HG03135 (cell line): Measurements from ENCODE around the gene STX16.
A peak's percentile ranks its signal among the peaks of the same experiment; 100 is the strongest.

ENCODE experiments used
- ATAC-seq: cut with Tn5 transposase; IDR thresholded peaks from one replicate; pipeline ENCODE4 v1.9.1; 2021; ENCODE audit warnings: mild to moderate bottlenecking, moderate library complexity; ENCODE audit not compliant: unreplicated experiment

Gene STX16, protein sequence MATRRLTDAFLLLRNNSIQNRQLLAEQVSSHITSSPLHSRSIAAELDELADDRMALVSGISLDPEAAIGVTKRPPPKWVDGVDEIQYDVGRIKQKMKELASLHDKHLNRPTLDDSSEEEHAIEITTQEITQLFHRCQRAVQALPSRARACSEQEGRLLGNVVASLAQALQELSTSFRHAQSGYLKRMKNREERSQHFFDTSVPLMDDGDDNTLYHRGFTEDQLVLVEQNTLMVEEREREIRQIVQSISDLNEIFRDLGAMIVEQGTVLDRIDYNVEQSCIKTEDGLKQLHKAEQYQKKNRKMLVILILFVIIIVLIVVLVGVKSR

DNA sequence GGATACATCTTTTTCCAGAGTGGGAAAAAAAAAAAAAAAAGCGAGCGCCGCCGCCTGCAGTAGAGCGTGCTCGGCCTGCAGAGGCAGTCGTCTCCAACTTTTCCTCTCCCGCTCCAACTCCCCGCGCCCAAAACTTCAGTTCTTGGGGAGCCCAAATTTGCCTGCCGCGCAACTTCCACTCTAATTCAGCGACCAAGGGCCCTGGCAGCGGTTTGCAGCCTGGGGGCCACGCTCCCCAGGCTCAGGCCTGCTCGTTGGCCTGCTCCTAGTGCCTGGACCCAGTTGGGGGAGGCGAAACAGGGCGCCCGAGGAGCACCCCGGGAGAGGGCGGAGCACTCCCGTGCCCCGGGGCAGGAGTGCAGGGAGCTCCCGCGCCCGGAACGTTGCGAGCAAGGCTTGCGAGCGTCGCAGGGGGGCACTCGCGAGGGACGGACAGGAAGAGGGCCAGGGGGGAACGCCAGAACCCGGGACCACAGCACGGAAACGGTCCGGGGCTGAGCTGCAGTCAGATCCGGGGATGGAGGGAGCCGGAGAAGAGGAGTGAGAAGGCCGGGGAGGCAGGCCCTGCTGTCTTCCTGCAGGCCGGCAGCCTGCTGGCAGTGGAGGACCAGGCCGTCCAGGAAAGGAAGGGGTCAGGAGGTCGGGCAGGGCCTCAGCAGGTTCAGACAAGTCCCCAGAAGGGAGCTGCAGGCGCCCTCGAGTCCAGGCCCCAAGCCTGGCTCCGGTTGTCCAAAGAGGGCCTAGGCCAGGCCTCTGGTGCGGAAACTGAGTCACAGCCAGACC lies at the start of gene STX16:
TSS of gene STX16 (plus strand) at position 508 of the 783 bp plus-strand sequence. CDS start 724 bp downstream, outside the sequence.
- ATAC-seq = peak; percentile 65

DNA sequence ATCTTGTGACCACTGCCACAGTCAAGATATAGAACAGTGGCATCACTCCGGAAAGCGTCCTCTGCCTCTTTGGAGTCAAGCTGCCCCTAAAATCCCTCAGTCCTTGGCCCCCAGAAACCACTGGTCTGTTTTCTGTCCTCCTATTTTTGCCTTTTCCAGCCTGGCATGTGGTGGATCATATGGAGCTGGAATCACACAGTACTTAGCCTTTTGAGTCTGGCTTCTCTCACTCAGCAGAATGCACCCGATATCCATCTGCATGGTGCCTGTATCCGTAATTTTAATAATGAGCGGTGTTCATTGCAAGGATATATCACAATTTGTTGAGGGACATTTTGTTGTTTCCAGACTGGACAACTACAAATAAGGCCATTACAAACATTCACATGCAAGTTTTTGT lies 49.0 kb upstream of the STX16 start:
- ATAC-seq = no peak

DNA sequence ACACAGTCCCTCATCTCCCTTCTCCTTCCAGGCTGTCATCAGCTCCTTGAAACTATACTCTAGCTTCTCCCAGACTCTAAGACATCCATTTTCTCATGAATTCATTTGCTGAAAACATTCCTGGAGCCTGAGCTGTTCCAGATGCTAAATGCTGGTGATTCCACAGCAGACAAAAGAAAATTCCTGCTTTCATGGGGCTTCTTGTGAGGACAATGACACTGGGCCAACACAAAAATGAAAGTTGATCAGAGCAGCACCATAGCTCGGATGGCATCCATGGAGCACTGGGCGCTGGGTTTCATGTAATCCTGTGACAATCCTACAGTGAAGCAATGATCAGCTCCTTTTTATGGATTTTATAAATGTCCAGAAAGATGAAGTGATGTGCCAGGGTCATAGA lies 47.4 kb upstream of the STX16 start:
- ATAC-seq = no peak

DNA sequence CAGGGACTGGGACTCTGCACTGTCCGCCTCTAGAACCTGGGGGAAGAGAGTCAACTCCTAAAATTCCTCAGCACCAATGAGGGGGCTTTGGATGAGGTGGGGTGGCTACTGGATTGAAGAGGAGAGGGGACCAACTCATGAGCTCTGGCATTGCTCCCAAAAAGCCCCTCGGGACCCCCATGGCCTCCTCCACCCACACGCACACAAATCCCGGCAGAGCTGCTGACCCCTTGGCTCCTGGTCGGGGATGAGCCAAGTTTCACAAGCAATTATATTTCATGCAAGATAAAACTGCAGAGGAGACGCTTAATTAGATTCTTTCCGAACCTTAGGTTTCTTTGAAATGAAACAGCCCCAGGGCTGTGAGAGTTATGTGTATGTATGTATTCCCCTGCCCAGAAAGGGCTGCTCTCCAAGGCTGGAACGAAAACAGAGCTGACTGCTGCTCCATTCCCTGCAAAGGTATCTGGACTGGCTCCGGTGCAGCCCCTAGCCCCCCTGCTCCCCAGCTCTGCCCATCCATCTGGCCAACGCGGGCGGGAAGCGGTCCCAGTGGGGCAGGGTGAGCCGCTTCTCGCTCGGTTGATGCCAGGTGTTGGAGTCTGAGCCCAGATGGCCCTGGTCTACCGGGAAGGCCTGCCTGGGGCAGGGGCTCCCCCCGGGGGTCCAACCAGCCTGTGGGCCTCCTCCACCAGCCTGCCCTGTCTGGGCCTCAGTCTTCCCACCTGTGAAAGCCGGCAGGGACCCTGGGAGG lies 46.8 kb upstream of the STX16 start:
- no peak for ATAC-seq

DNA sequence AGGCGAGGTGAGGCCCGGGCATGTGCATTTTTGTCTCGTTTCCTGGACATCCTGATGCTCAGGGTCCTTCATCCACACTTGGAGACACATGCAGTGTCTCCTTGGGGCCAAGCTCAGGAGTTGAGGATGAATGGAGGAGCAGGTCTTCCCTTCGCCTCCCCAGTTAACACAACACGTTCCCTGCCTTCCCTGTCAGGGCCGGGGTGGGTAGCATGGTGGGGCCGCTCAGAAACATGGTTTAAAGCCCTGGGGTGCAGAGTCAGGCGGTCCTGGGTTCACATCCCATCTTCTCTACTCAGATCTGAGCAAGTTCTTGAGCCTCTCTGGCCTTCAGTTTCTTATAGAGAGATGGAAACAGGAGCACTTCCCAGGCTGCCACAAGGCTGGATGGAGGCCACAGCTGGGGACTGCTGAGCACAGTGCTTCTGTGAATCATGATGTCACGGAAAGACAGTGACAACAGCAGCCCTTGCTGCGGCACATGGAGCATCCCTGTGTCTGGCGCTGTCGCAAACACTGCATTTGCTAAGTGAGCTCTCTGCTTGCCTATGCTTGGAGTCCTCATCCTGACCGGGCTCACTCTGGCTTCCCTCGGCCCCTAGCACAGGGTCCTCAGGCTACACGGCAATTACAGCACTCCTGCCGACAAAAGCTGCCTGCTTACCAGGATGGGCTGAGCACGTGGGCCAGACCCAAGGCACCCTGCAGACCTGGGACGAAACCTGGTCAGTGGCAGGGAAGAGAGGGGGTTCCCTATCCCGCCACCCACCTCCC lies 45.6 kb upstream of the STX16 start:
- ATAC-seq = no peak

DNA sequence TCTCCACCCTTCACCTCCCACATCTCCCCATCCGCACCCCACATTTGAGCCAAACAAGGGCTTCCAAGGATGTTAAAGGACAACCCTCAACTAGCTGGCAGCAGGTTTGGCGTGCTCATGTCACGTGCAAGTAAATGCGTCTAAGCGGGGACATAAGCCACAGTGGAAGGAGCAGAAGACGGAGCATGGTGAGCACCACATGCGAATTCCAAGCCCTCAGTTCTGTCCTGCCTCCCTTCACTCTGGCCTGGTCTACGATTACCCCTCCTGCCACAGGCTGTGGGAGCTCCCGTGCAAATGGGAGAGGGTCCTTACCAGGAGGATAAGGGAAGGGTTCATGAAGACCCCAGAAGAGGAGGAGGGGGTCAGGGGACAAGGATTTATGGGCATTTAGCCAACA lies 44.9 kb upstream of the STX16 start:
- no peak for ATAC-seq

DNA sequence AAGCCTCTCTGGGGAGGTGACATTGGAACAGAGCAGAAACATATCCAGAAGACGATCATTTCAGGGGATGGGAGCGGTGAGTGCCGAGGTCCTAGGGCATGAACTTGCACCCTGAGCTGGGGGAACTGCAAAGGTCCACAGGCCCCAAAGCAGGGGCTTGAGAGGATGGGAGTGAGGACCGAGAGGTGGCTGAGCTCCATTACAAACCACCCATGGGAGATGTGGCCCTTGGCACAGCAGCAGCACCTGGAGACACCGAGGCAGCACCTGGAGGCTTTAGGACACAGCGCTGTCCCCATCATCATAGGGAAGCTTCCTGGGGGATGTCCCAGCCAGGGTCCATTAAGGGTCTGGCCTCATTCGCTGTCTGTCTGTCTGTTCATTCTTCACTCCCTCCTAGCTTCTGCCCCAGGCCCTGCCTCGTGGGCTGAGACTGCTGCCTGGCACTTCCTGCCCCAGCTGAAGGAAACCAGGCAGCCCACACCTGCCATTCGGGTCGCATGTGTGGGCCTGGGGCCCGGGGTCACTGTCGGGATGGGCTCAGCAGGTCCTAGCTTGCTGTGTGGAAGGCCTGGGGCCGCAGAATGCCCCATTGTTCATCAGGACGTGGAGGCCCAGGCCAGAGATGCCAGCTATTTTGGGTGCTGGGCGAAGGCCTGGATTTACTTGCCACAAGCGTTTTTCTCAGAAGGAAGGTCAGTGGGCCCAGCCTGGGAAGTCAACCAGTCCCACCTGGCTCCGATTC lies 42.8 kb upstream of the STX16 start:
- no peak for ATAC-seq

DNA sequence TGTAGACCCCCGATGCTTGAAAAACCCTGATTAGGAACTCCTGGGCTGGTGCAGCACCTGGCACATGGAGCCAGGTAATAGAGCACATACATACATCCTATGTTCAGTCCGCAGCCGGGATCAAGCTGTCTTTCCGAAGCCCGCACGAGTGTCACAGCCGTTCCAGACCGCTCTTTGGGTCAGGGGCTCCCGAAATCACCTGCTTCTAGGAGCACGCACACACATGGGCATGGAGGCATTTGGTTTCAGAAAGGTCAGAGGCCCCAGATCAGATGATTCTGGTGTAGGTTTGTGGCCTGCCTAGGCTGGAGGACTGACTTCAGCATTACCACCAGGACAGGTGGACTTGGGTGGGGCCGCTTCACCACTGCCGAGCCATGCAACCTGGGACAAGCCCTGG lies 42.1 kb upstream of the STX16 start:
- no peak for ATAC-seq

DNA sequence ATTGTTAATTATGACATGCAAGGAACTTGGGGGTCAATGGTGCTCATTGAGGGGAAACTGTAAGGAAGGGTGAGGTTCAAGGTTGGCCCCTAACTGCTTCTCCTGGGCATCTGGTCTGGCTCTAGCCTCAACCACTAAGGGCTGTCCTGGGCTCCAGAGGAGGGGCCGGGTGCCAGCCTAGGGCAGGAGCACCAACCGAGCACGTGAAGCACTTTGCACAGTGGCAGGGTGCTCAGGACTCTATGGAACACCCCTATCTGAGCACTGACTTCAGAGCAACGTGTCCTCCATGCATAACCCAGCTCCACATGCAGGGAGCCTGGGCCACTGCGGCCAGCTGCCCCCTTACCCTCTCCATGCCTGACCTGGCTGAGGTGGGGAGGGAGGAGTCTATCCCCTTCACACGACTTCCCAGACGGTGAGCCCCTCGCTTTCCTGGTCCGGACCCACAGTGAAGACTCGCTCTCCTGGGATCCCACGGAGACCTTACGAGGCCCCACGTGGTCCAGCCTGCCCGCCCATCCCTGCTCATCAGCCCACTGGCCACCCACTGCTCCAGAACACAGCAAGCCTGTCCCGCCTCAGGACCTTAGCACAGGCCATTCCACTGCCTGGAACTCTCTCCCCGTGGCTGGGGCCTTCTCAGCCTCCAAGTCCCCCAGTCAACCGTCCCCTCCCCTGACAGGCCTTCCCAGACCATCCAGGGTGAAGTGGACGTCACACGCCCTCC lies 40.8 kb upstream of the STX16 start:
- ATAC-seq = no peak

DNA sequence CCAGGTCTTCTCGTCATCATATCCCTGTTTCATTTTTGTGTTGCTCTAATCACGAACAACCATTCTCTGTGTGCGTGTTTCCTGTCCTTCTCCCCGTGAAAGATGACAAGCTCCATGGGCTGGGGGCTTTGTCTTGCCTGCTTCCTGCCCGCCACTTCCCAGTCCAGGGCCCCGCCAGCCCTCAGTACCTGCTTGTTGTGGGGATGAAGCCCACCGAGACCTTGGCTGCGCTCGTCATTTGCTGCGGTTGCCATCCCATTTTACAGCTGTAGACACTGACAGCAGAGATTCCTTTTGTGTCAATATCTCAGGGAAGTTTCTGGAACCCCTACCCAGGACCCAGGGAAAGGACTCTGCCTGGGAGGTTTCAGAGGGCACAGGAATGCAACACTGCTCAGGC lies 40.3 kb upstream of the STX16 start:
- ATAC-seq = no peak

DNA sequence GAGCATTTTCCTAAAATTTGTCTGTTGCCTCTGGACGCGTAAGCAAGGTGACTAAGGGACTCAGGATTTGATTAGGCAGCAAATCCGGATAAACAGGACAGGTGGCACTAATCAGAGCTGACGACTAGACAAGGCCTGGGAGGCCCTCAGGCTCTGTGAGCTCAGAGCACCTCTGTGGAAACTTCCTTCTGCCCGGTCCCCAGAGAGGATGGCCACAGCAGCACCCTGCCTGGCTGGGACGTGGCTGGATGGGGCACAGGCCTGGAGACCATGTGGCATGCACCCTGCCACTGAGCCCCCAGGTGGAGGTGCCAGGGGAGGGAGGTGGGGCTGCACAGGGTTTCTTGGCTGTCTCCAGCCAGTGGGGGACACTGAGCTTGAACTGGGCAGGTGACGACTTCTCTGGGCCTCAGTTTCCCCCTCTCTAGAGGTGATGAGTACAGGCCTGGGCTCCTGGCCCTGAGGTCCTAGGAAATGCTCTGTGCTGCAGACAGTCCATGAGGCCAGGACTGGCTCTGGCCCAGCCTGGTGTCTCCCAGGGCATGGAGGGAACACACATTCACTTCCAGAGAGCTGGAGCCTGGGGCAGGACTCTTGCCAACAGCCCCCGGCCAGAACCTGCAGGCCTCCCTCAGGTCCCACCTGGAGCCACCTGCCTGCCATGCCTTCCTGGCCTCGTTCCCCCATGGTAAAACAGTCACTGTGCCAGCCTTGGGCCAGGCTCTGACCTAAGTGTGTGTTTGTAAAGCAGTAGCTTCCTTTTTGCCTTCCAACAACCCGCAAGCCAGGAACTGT lies 39.6 kb upstream of the STX16 start:
- ATAC-seq = no peak

DNA sequence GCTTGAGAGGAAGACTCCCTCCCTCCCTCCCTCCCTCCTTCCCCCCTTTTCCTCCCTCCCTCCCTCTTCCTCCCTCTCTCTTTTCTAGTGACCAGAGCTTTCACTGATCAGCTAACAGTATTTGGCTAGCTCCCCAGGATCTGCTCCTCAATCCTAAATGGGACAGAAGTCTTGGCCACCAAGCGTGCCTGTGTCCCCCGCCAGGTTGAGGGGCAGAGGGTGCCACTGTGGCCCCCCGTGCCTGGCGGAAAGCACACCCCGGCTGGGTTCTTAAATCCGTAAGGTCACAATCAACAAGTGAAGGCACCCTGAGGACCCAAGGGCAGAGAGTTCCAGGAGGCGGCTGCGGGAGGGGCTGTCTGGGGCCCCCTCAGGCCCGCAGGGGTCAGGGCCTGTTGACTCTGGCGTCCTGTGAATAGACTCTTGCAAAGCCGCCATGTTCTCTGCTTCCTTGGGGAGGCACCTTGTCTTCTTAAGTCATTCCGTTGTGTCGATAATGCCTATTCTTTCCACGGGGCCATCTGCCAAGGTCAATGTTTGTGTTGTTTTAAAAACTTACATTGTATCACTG lies 38.9 kb upstream of the STX16 start:
- no peak for ATAC-seq

DNA sequence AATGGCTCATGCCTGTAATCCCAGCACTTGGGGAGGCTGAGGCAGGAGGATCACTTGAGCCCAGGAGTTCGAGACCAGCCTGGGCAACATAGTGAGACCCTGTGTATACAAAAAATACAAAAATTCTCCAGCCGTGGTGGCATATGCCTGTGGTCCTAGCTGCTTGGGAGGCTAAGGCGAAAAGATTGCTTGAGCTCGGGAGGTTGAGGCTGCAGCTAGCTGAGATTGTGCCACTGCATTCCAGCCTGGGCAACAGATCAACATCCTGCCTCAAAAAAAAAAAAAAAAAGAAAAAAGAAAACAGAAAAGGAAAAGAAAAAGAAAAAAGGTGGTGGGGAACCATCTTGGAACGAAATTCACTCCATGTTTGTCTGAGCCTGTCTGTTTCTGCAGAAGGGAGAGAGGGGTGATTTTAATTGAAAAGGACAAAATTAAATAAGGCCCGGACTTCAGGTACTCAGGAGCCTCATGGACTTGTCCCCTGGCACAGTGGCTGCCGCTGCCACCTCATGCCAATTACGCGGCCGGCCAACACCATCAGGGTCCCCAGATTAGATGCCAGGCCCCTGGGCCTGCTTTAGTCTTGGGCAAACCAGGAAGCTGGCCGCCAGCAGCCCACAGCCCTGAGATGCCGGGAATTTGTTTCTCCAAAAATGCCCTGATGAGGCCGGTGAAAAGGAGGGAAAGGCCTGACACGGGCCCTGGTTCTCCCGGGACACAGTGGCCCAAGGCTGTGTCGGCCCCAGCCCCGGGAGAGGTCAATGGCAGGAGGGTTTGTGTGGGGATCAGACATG lies 37.8 kb upstream of the STX16 start:
- no peak for ATAC-seq

DNA sequence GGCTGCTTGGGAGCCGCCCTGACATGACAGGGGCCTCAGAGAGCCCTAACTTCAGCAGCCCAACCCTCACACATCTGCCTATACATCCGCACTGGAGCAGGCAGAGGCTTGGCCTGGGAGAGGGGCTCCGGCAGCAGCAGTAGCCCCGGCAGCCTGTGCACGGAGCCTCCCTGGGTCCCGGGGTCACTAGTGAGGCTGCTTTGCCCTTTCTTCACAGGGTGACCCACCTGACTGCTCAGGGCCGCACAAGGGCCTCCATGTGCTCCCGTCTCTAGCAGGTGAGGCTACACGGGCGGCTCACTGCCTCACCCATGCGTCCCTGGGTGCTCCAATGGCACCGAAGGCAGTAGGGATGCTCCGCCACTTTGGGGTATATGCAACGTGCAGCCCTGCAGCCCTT lies 36.7 kb upstream of the STX16 start:
- no peak for ATAC-seq

DNA sequence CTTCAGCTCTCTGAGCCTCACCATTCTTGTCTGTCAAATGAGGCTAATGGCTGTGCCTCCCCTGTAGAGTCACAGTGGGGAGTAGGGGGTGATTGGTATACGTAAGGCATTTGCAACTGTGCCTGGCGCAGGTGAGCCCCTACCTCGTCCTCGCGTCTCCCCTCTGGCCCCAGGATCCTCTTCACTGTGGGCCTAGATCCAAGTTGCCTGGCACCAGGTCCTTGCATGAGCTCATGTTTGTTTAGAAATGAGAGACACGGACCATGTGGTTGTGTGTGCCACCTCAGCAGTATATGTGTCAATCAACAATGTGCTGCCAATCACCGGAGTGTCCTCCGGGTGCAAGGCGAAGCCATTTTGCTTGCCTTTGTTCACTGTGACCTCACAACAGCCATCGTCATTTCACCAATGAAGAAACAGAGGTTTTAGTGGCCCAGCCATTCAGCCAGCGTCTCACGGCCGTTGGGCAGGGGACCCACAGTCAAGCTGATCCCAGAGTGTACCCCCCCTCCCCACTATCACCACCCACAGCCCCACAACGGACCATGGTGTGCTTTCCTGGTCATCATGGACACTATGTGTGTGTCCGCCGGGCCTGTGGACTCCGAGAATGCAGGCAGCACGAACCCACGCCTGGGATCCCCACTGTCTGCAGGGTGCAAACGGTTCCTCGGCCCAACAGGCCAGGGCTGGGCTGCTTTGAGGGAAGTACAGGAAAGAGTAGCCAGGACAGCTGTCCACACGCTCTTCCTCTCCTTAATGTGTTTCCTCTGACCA lies 35.9 kb upstream of the STX16 start:
- no peak for ATAC-seq

DNA sequence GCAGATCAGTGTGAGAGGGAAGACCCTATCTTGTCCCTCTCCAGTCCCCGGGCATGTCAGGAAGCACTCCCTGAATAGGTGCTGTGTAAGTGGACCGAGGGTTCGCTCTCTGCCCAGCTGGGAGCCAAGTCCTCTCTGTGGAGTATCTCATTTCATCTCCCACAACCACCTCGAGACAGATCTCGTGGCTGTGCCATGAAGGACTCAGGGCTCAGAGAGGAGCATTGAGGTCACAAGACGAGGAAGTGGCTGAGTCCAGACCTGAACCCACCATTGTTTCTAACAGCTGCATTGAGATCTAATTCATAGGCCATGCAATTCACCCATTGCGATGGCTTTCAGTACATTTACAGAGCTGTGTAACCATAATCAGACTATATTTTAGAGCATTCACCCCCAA lies 34.7 kb upstream of the STX16 start:
- ATAC-seq = no peak

DNA sequence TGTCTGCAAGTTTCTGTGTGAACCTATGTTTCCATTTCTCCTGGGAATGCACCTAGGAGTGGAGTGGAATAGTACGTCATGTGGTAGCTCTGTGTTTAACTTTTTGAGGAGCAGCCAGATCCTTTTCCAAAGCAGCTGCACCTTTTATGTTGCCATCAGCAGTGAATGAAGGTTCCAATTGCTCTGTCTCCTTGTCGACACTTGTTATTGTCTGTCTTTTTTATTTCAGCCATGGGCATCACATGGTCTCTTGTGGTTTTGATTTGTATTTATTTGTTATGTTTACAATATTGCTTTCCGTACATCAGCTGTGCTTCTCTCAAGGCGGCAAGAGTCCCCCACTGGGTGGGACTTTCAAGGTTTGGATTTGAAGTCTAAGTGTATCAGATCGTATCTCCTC lies 33.9 kb upstream of the STX16 start:
- ATAC-seq = no peak
